NT2/D1 (cell line): ENCODE results near the gene LRRC51.

Experiments used
- DNase-seq: peaks from one replicate; pipeline ENCODE4 v3.0.0-alpha.2; 2011; ENCODE audit warnings: low read depth, low spot score
- H3K27me3 ChIP-seq: 2 replicates; pipeline ENCODE4 v1.6.0; 2011; ENCODE audit warnings: mild to moderate bottlenecking; ENCODE audit not compliant: insufficient read length, insufficient read depth
- H3K36me3 ChIP-seq: 2 replicates; pipeline ENCODE4 v1.6.1; 2011; ENCODE audit warnings: mild to moderate bottlenecking, low read length, mixed read lengths; ENCODE audit not compliant: insufficient read depth, insufficient read length
- H3K4me1 ChIP-seq: 2 replicates; pipeline ENCODE4 v1.5.1; 2011; ENCODE audit not compliant: insufficient read depth, insufficient read length
- H3K4me3 ChIP-seq: 2 replicates; pipeline ENCODE4 v1.5.1; 2011; ENCODE audit warnings: low read depth; ENCODE audit not compliant: insufficient read length
- H3K9ac ChIP-seq: 2 replicates; pipeline ENCODE4 v1.6.0; 2011; ENCODE audit warnings: low read depth; ENCODE audit not compliant: insufficient read length
- H3K9me3 ChIP-seq: 2 replicates; pipeline ENCODE4 v1.5.1; 2011; ENCODE audit warnings: mild to moderate bottlenecking, low read length; ENCODE audit not compliant: insufficient read depth
- SUZ12 ChIP-seq: IDR thresholded peaks from 2 replicates; pipeline ENCODE4 v1.6.1; 2011; ENCODE audit not compliant: insufficient read length, insufficient read depth; ENCODE audit errors: extremely low read depth
- YY1 ChIP-seq: IDR thresholded peaks from 2 replicates; pipeline ENCODE4 v1.6.1; 2011; ENCODE audit not compliant: insufficient read length, insufficient read depth
- ZNF274 ChIP-seq: IDR thresholded peaks from 2 replicates; pipeline ENCODE4 v1.6.1; 2011; ENCODE audit warnings: mild to moderate bottlenecking, low read depth, low read length

LRRC51 gene

DNA sequence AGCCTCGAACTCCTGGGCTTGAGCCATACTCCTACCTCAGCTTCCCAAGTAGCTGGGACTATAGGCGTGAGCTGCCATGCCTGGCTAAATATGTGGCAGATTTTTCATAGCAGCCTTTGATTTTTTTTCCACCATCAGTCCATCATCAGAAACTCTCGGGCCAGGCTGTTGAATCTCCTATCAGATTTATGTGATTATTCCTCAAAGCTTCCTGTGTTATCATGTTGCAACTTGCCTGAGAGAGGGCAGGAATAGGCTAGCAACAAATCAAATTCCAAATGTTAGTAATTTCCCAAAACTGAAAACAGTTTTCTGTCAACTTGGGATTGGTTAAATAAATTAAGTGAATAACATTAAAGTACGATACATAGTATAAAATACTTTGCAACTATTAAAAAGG is 3.4 kb downstream of the LRRC51 start:
- Histone ChIP-seq H3K9ac (no peak overlapping the region), H3K27me3 (no peaks in the 10 kb centered on the region), H3K36me3 (peaks cover 16% of the 10 kb centered on the region), H3K9me3 (no peaks in the 10 kb centered on the region), H3K4me1 (no peaks in the 10 kb centered on the region), H3K4me3 (no peak overlapping the region)
- no peak for TF ChIP-seq YY1
- TF ChIP-seq ZNF274: no peak
- TF ChIP-seq SUZ12: no peak
- no peak for DNase-seq

- H3K27me3 ChIP-seq: no peaks in the 10 kb centered on the region
- H3K9ac ChIP-seq: no peak overlapping the region
- peaks cover 20% of the 10 kb centered on the region for H3K36me3 ChIP-seq
- TF ChIP-seq SUZ12 (no peak), YY1 (no peak), ZNF274 (no peak)
- H3K9me3 ChIP-seq: no peaks in the 10 kb centered on the region
- H3K4me3 ChIP-seq: no peak overlapping the region
- no peaks in the 10 kb centered on the region for H3K4me1 ChIP-seq
- no peak for DNase-seq
Measured at GRCh38 chr11:72084965-72085364, 4.3 kb downstream of the LRRC51 start.

GRCh38 chr11:72085621-72086351 is 5.1 kb downstream of the LRRC51 start:
- TF ChIP-seq ZNF274 (no peak), YY1 (no peak), SUZ12 (no peak)
- H3K9ac ChIP-seq: no peak overlapping the region
- H3K9me3 ChIP-seq: no peaks in the 10 kb centered on the region
- no peaks in the 10 kb centered on the region for H3K4me1 ChIP-seq
- DNase-seq: no peak
- H3K36me3 ChIP-seq: peaks cover 28% of the 10 kb centered on the region
- H3K27me3 ChIP-seq: no peaks in the 10 kb centered on the region
- H3K4me3 ChIP-seq: no peak overlapping the region

DNA sequence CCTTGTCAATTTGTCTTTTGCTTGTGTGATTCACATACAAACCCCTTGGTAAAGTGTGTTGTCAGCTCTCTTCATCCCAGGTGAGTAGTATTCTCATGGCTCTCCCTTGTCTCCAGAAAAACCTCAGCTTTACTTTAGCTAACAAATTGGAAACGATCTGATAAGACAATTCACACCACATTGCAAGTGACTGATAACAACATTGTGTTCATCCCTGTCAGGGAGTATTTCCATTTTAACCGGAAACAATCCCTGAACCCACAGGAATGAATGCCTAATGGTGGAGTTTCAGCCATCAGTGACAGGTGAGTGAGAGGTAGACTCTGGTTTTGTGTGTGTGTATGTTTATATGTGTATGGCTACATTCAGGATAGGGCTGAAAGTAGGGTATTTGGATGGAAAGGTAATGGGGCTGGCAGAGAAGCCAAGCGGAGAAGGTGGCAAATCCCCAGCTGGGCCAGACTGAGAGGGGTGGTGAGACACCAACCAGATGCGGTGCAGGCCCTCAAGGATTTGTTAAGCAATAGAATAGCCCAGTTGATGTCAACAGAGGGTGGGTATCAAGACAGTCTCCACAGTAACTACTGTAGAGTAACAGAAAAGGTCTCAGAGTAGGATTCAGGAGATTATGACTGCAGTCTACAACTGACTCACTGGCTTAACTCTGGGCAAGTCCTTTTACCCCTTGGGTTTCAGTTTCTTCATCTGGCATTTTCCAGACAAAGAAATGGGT is 7.6 kb downstream of the LRRC51 start:
- H3K4me1 ChIP-seq: peaks cover 3% of the 10 kb centered on the region
- peaks cover 37% of the 10 kb centered on the region for H3K36me3 ChIP-seq
- H3K9me3 ChIP-seq: no peaks in the 10 kb centered on the region
- H3K4me3 ChIP-seq: no peak overlapping the region
- no peaks in the 10 kb centered on the region for H3K27me3 ChIP-seq
- H3K9ac ChIP-seq: no peak overlapping the region
- no peak for DNase-seq
- no peak for TF ChIP-seq ZNF274

- no peak overlapping the region for H3K4me3 ChIP-seq
- DNase-seq: peak; percentile 63
- peaks cover 3% of the 10 kb centered on the region for H3K4me1 ChIP-seq
- H3K36me3 ChIP-seq: peaks cover 53% of the 10 kb centered on the region
- H3K9ac ChIP-seq: no peak overlapping the region
- H3K9me3 ChIP-seq: no peaks in the 10 kb centered on the region
- TF ChIP-seq ZNF274 (no peak), YY1 (no peak), SUZ12 (no peak)
- no peaks in the 10 kb centered on the region for H3K27me3 ChIP-seq
Measured at GRCh38 chr11:72091292-72091691, 10.6 kb downstream of the LRRC51 start.

- Histone ChIP-seq H3K9ac (no peak overlapping the region), H3K9me3 (no peaks in the 10 kb centered on the region), H3K4me1 (no peaks in the 10 kb centered on the region), H3K27me3 (no peaks in the 10 kb centered on the region), H3K4me3 (no peak overlapping the region), H3K36me3 (peaks cover 72% of the 10 kb centered on the region)
- TF ChIP-seq SUZ12 (no peak), YY1 (no peak), ZNF274 (no peak)
- DNase-seq: no peak
Measured at GRCh38 chr11:72098741-72099140, 18.1 kb downstream of the LRRC51 start.

- H3K27me3 ChIP-seq: no peaks in the 10 kb centered on the region
- no peaks in the 10 kb centered on the region for H3K9me3 ChIP-seq
- TF ChIP-seq YY1 (no peak), ZNF274 (no peak), SUZ12 (no peak)
- peaks cover 64% of the 10 kb centered on the region for H3K36me3 ChIP-seq
- no peak for DNase-seq
- no peak overlapping the region for H3K9ac ChIP-seq
- no peaks in the 10 kb centered on the region for H3K4me1 ChIP-seq
- H3K4me3 ChIP-seq: no peak overlapping the region
Measured at GRCh38 chr11:72100009-72100408, 19.4 kb downstream of the LRRC51 start.
